ENCODE data around the gene RAMP3.
A peak's percentile ranks its signal among the peaks of the same experiment; 100 is the strongest.

The RAMP3 gene

GRCh38 chr7:45215601-45216062, 58.0 kb downstream of the RAMP3 start:
- TF ChIP-seq, protein P1, sequence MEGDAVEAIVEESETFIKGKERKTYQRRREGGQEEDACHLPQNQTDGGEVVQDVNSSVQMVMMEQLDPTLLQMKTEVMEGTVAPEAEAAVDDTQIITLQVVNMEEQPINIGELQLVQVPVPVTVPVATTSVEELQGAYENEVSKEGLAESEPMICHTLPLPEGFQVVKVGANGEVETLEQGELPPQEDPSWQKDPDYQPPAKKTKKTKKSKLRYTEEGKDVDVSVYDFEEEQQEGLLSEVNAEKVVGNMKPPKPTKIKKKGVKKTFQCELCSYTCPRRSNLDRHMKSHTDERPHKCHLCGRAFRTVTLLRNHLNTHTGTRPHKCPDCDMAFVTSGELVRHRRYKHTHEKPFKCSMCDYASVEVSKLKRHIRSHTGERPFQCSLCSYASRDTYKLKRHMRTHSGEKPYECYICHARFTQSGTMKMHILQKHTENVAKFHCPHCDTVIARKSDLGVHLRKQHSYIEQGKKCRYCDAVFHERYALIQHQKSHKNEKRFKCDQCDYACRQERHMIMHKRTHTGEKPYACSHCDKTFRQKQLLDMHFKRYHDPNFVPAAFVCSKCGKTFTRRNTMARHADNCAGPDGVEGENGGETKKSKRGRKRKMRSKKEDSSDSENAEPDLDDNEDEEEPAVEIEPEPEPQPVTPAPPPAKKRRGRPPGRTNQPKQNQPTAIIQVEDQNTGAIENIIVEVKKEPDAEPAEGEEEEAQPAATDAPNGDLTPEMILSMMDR (IDR thresholded peaks at IDR 0.05; ENCODE audit: insufficient read depth, low read length, poor library complexity, severe bottlenecking) = no peak
- Histone ChIP-seq H3K36me3 (ENCODE audit: control insufficient read depth, insufficient read depth, low read length) (no peaks in the 10 kb centered on the region), H3K27me3 (replicated peaks; ENCODE audit: control insufficient read depth, insufficient read depth, low read length) (no peaks in the 10 kb centered on the region), H3K4me3 (replicated peaks; ENCODE audit: low read depth, low read length) (no peak overlapping the region)
- no peak for DNase-seq (ENCODE audit: extremely low read depth, insufficient read length)

DNA sequence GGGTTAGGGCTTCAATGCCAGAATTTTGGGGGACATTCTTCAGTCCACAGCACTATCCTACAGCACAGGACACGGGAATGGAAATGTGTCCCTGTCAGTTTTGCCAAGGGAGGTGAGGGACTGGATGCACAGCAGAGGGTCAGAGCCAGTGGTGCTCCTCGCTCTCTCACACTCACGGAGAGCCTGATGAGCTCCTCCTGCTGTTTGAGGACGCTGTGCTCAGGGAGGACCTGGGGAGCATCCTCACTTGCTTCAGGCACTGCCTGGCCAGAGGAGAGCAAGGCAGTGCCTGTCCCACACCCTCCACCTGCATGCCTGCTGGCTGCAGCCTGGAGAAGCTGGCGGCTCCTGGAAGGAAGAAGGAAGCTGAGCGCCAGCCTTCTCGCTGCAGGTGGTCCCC, 58.6 kb downstream of the RAMP3 start:
- Histone ChIP-seq H3K4me3 (replicated peaks; ENCODE audit: low read depth, low read length) (no peak overlapping the region), H3K36me3 (ENCODE audit: control insufficient read depth, insufficient read depth, low read length) (no peaks in the 10 kb centered on the region), H3K27me3 (replicated peaks; ENCODE audit: control insufficient read depth, insufficient read depth, low read length) (no peaks in the 10 kb centered on the region)
- DNase-seq (ENCODE audit: extremely low read depth, insufficient read length) = no peak
- TF ChIP-seq, protein P1 (IDR thresholded peaks at IDR 0.05; ENCODE audit: insufficient read depth, low read length, poor library complexity, severe bottlenecking) = no peak

DNA sequence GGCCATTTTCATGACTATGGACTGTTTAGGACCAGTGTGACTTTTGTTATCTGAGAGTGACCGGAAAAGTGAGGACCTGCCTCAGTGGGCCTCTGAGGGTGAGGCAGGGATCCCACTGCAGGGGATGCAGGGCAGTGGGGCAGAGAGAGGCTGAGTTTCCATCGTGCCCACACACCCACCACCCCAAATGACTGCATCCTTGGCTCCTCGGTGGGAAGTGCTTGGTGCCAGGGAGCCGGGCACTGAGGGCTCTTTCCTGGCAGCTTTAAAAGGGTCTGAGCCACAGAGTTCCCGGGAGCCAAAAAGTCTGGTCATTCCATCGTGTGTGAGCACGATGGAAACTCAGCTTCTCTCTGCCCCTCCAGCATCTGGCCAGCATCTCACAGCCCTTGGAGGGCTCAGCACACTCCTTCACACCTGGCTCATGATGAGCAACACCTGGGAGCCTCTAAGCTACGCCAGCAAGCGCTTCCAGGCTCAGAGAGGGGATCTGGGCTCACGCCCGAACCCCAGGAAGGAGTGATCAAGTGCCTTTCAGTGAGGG, 59.1 kb downstream of the RAMP3 start:
- no peak for DNase-seq (ENCODE audit: extremely low read depth, insufficient read length)
- Histone ChIP-seq H3K36me3 (ENCODE audit: control insufficient read depth, insufficient read depth, low read length) (no peaks in the 10 kb centered on the region), H3K27me3 (replicated peaks; ENCODE audit: control insufficient read depth, insufficient read depth, low read length) (no peaks in the 10 kb centered on the region), H3K4me3 (replicated peaks; ENCODE audit: low read depth, low read length) (no peak overlapping the region)
- TF ChIP-seq, protein P1 (IDR thresholded peaks at IDR 0.05; ENCODE audit: insufficient read depth, low read length, poor library complexity, severe bottlenecking) = no peak

GRCh38 chr7:45217358-45217757, 59.8 kb downstream of the RAMP3 start:
- TF ChIP-seq, protein P1 (IDR thresholded peaks at IDR 0.05; ENCODE audit: insufficient read depth, low read length, poor library complexity, severe bottlenecking) = peak; percentile 32
- DNase-seq (ENCODE audit: extremely low read depth, insufficient read length) = no peak
- H3K27me3 ChIP-seq (replicated peaks; ENCODE audit: control insufficient read depth, insufficient read depth, low read length) = no peaks in the 10 kb centered on the region

DNA sequence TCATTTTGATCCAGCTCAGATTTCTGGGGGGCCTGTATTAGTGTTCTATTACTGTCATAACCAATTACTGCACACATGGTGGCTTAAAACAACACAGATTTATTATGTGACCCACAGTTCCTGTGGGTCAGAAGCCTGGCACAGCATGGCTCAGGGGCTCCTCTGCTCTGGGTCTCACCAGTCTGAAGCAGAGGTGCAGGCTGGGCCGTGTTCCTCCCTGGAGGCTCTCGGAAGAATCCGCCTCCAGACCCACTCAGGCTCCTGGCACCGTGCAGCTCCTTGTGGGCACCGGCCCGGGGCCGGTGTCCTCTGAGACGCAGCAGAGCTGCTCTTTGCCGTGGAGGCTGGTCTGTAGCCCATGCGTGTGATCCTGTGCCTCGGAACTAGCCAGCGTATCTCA, 61.5 kb downstream of the RAMP3 start:
- Histone ChIP-seq H3K36me3 (ENCODE audit: control insufficient read depth, insufficient read depth, low read length) (no peaks in the 10 kb centered on the region), H3K4me3 (replicated peaks; ENCODE audit: low read depth, low read length) (no peak overlapping the region), H3K27me3 (replicated peaks; ENCODE audit: control insufficient read depth, insufficient read depth, low read length) (no peaks in the 10 kb centered on the region)
- DNase-seq (ENCODE audit: extremely low read depth, insufficient read length) = no peak
- TF ChIP-seq, protein P1 (IDR thresholded peaks at IDR 0.05; ENCODE audit: insufficient read depth, low read length, poor library complexity, severe bottlenecking) = no peak

More at GRCh38 chr7:45217358-45217757, 59.8 kb downstream of the RAMP3 start:
- H3K4me3 ChIP-seq (replicated peaks; ENCODE audit: low read depth, low read length) = no peak overlapping the region
- H3K36me3 ChIP-seq (ENCODE audit: control insufficient read depth, insufficient read depth, low read length) = no peaks in the 10 kb centered on the region

Data from GM06990 (cell line).